CD14-positive monocyte (primary cell): ENCODE data around the gene UQCR10. TPM values are rescaled to one million over a fixed set of nuclear protein-coding genes. Genes with fewer than 3 reads are reported as not detected.

Source experiments
- DNase-seq, 3 donors: peaks; one replicate each; pipeline ENCODE4 v3.0.0-alpha.2; 2011 to 2022
- H2AFZ ChIP-seq: 2 replicates; pipeline ENCODE4 v1.6.0; 2012; ENCODE audit warnings: mild to moderate bottlenecking, low read depth, low read length, inconsistent platforms; ENCODE audit not compliant: insufficient read depth, poor library complexity, severe bottlenecking
- H3K27ac ChIP-seq, 2 donors: 1 replicate in 1 of 2; 2 replicates in 1 of 2; pipeline ENCODE4 v1.5.1; 2012 to 2013; ENCODE audit warnings: low read length in 2 of 2, control low read depth in 1 of 2, inconsistent platforms in 1 of 2, low read depth in 1 of 2, mild to moderate bottlenecking in 1 of 2
- H3K27me3 ChIP-seq, 2 donors: one replicate each; pipeline versions ENCODE4 v1.6.0 to v1.6.1; 2011 to 2013; ENCODE audit warnings: low read length in 2 of 2; ENCODE audit not compliant: control insufficient read depth in 2 of 2, insufficient read depth in 2 of 2
- H3K36me3 ChIP-seq, 2 donors: replicated peaks in 1 of 2; 1 replicate in 1 of 2; 2 replicates in 1 of 2; pipeline versions ENCODE4 v1.5.1 to v1.6.1; 2012 to 2013; ENCODE audit warnings: low read length in 2 of 2, control low read depth in 1 of 2, inconsistent platforms in 1 of 2, mild to moderate bottlenecking in 1 of 2; ENCODE audit not compliant: insufficient read depth in 2 of 2, control insufficient read depth in 1 of 2
- H3K4me1 ChIP-seq, 2 donors: 1 replicate in 1 of 2; 2 replicates in 1 of 2; pipeline versions ENCODE4 v1.5.1 to v1.6.1; 2012 to 2013; ENCODE audit warnings: low read length in 2 of 2, control low read depth in 1 of 2, inconsistent platforms in 1 of 2, mild to moderate bottlenecking in 1 of 2, moderate library complexity in 1 of 2; ENCODE audit not compliant: insufficient read depth in 2 of 2, control insufficient read depth in 1 of 2
- H3K4me2 ChIP-seq: replicated peaks from 2 replicates; pipeline ENCODE3; 2012; ENCODE audit warnings: low read length, moderate library complexity, mild to moderate bottlenecking; ENCODE audit not compliant: poor library complexity, severe bottlenecking; ENCODE audit errors: extremely low read depth
- H3K4me3 ChIP-seq, 3 experiments: fragments of 200-600 bp in 1 of 3; sonication (generic) in 1 of 3; replicated peaks in 1 of 3; 1 replicate in 2 of 3; 2 replicates in 1 of 3; pipeline ENCODE4 v1.5.1; 2011 to 2013; ENCODE audit warnings: low read length in 3 of 3, mild to moderate bottlenecking in 3 of 3, control low read depth in 2 of 3, low read depth in 2 of 3, inconsistent platforms in 1 of 3, moderate library complexity in 1 of 3
- H3K79me2 ChIP-seq: 2 replicates; pipeline ENCODE4 v1.6.0; 2012; ENCODE audit warnings: mild to moderate bottlenecking, control low read depth, inconsistent platforms, low read length, moderate library complexity; ENCODE audit not compliant: insufficient read depth
- H3K9ac ChIP-seq: 2 replicates; pipeline ENCODE4 v1.6.0; 2017; ENCODE audit warnings: low read length, mild to moderate bottlenecking; ENCODE audit not compliant: insufficient read depth, poor library complexity, severe bottlenecking
- H3K9me3 ChIP-seq, 2 donors: replicated peaks in 1 of 2; 1 replicate in 1 of 2; 2 replicates in 1 of 2; pipeline versions ENCODE4 v1.5.1 to v1.6.1; 2012 to 2013; ENCODE audit warnings: low read length in 2 of 2, control low read depth in 1 of 2; ENCODE audit not compliant: control insufficient read depth in 1 of 2, insufficient read depth in 1 of 2
- H4K20me1 ChIP-seq: 2 replicates; pipeline ENCODE4 v1.6.0; 2012; ENCODE audit warnings: mild to moderate bottlenecking, low read length, control low read depth, moderate library complexity; ENCODE audit not compliant: insufficient read depth
- H3K27ac Mint-ChIP-seq, 7 donors: one replicate each; pipeline ENCODE4 v1.8.0; 2020; ENCODE audit warnings: mild to moderate bottlenecking in 7 of 7, mixed read lengths in 7 of 7, moderate library complexity in 6 of 7, inconsistent platforms in 2 of 7
- H3K27me3 Mint-ChIP-seq, 3 donors: one replicate each; pipeline ENCODE4 v1.8.0; 2021 to 2022; ENCODE audit warnings: low read depth in 3 of 3, mild to moderate bottlenecking in 3 of 3, mixed read lengths in 3 of 3, moderate library complexity in 3 of 3, inconsistent platforms in 1 of 3
- H3K36me3 Mint-ChIP-seq, 2 donors: one replicate each; pipeline ENCODE4 v1.8.0; 2020; ENCODE audit warnings: mixed read lengths in 2 of 2, inconsistent platforms in 1 of 2, mild to moderate bottlenecking in 1 of 2
- H3K4me1 Mint-ChIP-seq: one replicate; pipeline ENCODE4 v1.8.0; 2020; ENCODE audit warnings: mild to moderate bottlenecking, mixed read lengths
- H3K4me3 Mint-ChIP-seq, 2 donors: one replicate each; pipeline ENCODE4 v1.8.0; 2020; ENCODE audit warnings: mild to moderate bottlenecking in 2 of 2, mixed read lengths in 2 of 2, moderate library complexity in 1 of 2
- H3K9me3 Mint-ChIP-seq, 7 donors: one replicate each; pipeline ENCODE4 v1.8.0; 2020 to 2022; ENCODE audit warnings: mixed read lengths in 7 of 7, mild to moderate bottlenecking in 6 of 7, moderate library complexity in 6 of 7, inconsistent platforms in 2 of 7
- WGBS: methylation state at CpG from one replicate; pipeline ENCODE4 v1.1.5; 2013; ENCODE audit warnings: missing lambda C conversion rate; ENCODE audit not compliant: insufficient coverage; 5-methylcytosine and 5-hydroxymethylcytosine counted together
- intact Hi-C, 2 donors: fragments of 100-400 bp; cut with micrococcal nuclease; formaldehyde crosslinking; loops; one replicate each; pipeline versions ENCODE4 v1.15.0 to v1.15.1; 2023
- polyA plus RNA-seq, 3 donors: library from polyadenylated mRNA; depleted of rRNA in 1 of 3; unstranded in 2 of 3; stranded (reverse) in 1 of 3; fragments of 300-500 nt in 2 of 3; fragments of >200 nt in 1 of 3; fragmentation: Illumina TruSeq in 2 of 3; gene quantifications; 1 replicate in 2 of 3; 2 replicates in 1 of 3; pipeline ENCODE4 v1.2.3, GENCODE V29; 2012 to 2021
- TF ChIP-seq, protein P1 (sequence below): fragments of 200-600 bp; IDR thresholded peaks from one replicate; pipeline ENCODE4 v1.8.0; 2022; ENCODE audit warnings: antibody characterized with exemption, mild to moderate bottlenecking

The UQCR10 gene
- polyA plus RNA-seq, 3 donors, result 99.0 to 314 (median 287) TPM

DNA sequence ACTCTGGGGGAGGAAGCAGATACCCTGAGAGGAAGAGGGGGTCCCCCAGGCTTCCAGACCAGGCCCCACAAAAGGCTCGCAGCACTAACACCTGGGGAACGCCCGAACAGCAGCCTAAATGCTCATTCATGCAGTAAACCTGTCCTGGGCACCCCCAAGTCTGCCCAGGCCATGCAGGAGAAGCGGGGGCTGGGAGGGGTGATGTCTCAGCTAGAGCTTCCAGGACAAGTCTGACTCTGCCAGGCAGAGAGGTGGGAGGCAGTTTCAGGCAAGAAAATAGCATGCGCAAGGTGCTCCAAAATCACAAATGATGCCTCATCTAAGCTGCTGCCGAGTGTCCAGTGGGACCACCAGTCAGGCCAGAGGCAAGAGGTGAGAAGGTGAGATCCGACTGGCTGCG lies 32.8 kb upstream of the UQCR10 start:
- Histone ChIP-seq H3K9ac (no peak overlapping the region), H3K27ac (no peak overlapping the region), H4K20me1 (no peaks in the 10 kb centered on the region), H2AFZ (no peak overlapping the region), H3K9me3 (no peaks in the 10 kb centered on the region), H3K4me2 (no peak overlapping the region), H3K36me3 (peaks cover 19 to 47% of the 10 kb centered on the region in 2 donors), H3K4me1 (no peaks in the 10 kb centered on the region), H3K27me3 (no peaks in the 10 kb centered on the region), H3K4me3 (no peak overlapping the region), H3K79me2 (no peaks in the 10 kb centered on the region)
- peaks cover 0 to 2% (median 0%) of the 10 kb centered on the region in 7 donors for H3K9me3 Mint-ChIP-seq
- H3K4me1 Mint-ChIP-seq, result peaks cover 4% of the 10 kb centered on the region
- no peak overlapping the region for H3K4me3 Mint-ChIP-seq
- intact Hi-C loops, result no loop called here
- no peak for DNase-seq
- peaks cover 50 to 67% of the 10 kb centered on the region in 2 donors for H3K36me3 Mint-ChIP-seq
- WGBS, result 61% methylated on average over 8 of the region's 8 CpGs
- TF ChIP-seq, protein P1, sequence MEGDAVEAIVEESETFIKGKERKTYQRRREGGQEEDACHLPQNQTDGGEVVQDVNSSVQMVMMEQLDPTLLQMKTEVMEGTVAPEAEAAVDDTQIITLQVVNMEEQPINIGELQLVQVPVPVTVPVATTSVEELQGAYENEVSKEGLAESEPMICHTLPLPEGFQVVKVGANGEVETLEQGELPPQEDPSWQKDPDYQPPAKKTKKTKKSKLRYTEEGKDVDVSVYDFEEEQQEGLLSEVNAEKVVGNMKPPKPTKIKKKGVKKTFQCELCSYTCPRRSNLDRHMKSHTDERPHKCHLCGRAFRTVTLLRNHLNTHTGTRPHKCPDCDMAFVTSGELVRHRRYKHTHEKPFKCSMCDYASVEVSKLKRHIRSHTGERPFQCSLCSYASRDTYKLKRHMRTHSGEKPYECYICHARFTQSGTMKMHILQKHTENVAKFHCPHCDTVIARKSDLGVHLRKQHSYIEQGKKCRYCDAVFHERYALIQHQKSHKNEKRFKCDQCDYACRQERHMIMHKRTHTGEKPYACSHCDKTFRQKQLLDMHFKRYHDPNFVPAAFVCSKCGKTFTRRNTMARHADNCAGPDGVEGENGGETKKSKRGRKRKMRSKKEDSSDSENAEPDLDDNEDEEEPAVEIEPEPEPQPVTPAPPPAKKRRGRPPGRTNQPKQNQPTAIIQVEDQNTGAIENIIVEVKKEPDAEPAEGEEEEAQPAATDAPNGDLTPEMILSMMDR, result no peak
- no peak overlapping the region for H3K27ac Mint-ChIP-seq
- H3K27me3 Mint-ChIP-seq, result peaks cover 1 to 7% (median 5%) of the 10 kb centered on the region in 3 donors

DNA sequence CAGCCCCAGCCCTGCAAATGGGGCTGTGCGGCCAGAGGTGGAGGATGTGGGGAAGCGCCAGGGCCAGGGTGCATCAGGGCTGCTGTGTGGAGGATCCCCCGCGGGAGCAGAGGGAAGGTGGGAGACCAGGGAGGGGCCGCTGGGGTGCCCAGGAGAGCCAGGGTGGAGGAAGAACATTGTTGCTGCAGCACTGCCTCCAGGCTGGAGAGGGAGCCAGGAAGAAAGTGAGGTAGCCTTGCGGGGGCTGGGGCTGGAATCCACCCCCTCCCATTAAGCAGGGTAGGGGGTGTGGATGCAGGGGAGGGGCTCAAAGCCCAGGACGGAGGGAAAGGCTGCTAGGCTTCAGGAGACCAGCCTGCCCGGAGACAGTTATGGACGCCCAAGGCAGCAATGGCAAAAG lies 32.3 kb upstream of the UQCR10 start:
- no peak overlapping the region for H2AFZ ChIP-seq
- H3K4me1 ChIP-seq, result no peaks in the 10 kb centered on the region
- Mint-ChIP-seq H3K36me3 (peaks cover 55 to 71% of the 10 kb centered on the region in 2 donors), H3K4me1 (peaks cover 4% of the 10 kb centered on the region), H3K4me3 (no peak overlapping the region), H3K9me3 (peaks cover 0 to 2% (median 0%) of the 10 kb centered on the region in 7 donors), H3K27ac (no peak overlapping the region), H3K27me3 (peaks cover 1 to 7% (median 5%) of the 10 kb centered on the region in 3 donors)
- no peak for DNase-seq
- no peak overlapping the region for H3K4me3 ChIP-seq
- WGBS, result 68% methylated on average over 4 of the region's 9 CpGs
- TF ChIP-seq, protein P1, result no peak
- no peaks in the 10 kb centered on the region for H3K79me2 ChIP-seq
- H3K9ac ChIP-seq, result no peak overlapping the region
- H4K20me1 ChIP-seq, result no peaks in the 10 kb centered on the region
- H3K27me3 ChIP-seq, result no peaks in the 10 kb centered on the region
- no peak overlapping the region for H3K27ac ChIP-seq
- intact Hi-C loops, result no loop called here
- H3K9me3 ChIP-seq, result no peaks in the 10 kb centered on the region
- H3K4me2 ChIP-seq, result no peak overlapping the region
- H3K36me3 ChIP-seq, result peaks cover 23 to 52% of the 10 kb centered on the region in 2 donors
